ENCODE measurements around the gene ETF1. TPM values are rescaled to one million over a fixed set of nuclear protein-coding genes. Genes with fewer than 3 reads are reported as not detected.

ETF1 gene
- total RNA-seq: 64.4 and 83.9 TPM in 2 replicates

DNA sequence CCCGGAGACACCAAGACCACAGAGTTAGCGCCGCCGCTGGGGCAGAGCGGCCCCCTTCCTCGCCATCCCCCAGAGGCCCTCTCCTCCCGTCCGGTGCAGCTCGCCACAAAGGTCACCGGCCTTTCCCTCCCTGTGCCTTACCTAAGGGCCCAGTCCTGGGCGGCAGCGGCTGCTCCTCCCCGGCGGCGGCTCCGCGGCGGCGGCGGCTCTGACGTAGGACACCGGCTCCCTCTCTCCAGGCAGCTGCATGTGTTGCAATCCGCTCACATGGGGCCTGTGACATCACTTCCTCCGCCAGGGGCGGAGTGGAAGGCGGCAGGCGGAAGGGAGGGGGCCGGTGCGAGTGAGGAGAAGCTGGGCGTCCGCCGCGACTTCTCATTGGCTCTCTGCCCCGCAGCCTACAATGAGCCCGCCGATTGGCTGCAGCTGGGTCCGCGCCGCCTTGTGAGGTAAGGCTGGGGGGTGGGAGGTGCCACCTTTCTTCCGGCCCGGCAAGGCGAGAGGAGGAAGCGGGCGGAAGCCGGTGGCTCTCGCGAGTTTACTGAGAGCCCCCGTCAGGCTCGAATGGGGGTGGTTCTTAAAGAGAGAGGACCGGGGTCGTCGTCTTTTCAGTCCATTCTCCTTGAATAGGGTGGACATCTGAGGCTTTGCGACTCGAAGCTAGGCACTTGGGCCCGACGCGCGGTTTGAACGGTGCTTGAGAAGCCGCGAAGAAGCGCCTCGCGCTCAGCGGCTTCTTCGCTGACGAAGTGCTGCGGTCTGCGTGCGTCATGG is at the start of gene ETF1:
Gene ETF1 (minus strand): TSS at position 281 of the 774 bp plus-strand sequence. CDS start 318 bp downstream, outside the sequence.

DNA sequence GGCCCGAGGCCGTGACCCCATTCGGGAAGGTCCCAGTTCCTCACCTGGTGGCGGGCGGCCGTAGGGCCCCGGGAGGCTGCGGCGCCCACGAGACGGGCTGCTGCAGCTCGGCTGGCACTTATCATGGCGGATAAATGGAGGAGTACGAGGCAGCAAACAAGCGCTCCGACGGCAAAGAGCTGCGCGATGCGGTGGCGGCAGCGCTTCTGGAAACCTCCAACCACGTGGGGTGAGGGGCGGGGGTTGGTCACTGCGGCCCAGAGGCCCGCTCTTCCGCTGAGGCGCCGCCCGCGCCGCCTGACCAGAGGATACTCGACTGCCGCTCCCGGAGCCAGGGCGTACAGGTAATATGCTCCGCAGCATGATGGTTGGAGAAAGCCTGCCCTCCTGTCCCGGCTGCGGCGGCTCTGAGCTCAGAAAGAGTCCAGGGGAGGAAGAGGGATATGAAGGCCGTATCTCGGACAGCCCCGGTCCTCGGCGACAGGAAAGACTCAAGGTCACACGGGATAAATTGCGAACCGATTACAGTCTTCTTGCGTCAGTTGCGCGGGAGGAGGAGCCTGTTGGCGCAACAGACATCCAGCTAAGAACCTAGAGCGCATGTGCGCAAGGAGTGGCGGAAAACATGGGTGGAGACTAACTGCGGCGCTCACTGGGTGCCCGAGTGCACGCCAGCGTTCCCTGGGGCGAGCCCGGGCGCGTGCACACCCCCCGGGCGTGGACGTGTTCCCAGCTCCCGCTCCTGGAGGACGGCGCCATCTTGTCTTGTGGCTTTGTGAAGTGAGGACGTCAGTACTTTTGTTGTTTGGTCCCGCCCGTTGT is 32.4 kb upstream of the ETF1 start, which contains the start of gene HSPA9:
Gene HSPA9 (minus strand): TSS at position 208 of the 822 bp plus-strand sequence. CDS start 83 bp downstream, at position 125.

DNA sequence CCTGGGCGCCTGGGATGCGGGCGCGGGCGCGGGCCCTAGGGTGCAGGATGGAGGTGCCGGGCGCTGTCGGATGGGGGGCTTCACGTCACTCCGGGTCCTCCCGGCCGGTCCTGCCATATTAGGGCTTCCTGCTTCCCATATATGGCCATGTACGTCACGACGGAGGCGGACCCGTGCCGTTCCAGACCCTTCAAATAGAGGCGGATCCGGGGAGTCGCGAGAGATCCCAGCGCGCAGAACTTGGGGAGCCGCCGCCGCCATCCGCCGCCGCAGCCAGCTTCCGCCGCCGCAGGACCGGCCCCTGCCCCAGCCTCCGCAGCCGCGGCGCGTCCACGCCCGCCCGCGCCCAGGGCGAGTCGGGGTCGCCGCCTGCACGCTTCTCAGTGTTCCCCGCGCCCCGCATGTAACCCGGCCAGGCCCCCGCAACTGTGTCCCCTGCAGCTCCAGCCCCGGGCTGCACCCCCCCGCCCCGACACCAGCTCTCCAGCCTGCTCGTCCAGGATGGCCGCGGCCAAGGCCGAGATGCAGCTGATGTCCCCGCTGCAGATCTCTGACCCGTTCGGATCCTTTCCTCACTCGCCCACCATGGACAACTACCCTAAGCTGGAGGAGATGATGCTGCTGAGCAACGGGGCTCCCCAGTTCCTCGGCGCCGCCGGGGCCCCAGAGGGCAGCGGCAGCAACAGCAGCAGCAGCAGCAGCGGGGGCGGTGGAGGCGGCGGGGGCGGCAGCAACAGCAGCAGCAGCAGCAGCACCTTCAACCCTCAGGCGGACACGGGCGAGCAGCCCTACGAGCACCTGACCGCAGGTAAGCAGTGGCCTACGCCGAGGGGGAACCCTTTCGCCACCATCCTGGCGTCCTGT is 77.5 kb downstream of the ETF1 start, which contains the start of gene EGR1:
Gene EGR1 (plus strand): TSS at position 219 of the 864 bp plus-strand sequence. CDS start 283 bp downstream, at position 502.

Other genes starting within 250 kb of the ETF1 start
- 8.5 and 11.1 TPM in 2 replicates for gene CDC25C, start 211.4 kb downstream of the ETF1 start, total RNA-seq
- 25.9 and 41.4 TPM in 2 replicates for gene FAM53C, start 205.0 kb downstream of the ETF1 start, total RNA-seq
- gene KDM3B, start 190.6 kb downstream of the ETF1 start, total RNA-seq: 31.3 and 44.5 TPM in 2 replicates
- gene REEP2, start 104.2 kb downstream of the ETF1 start, total RNA-seq: 11.3 and 28.3 TPM in 2 replicates
- gene EGR1, start 77.8 kb downstream of the ETF1 start, total RNA-seq: 48.0 and 66.9 TPM in 2 replicates
- gene HSPA9, start 32.2 kb upstream of the ETF1 start, total RNA-seq: 161 and 295 TPM in 2 replicates
- 234 and 282 TPM in 2 replicates for gene CTNNA1, start 210.2 kb upstream of the ETF1 start, total RNA-seq